DOHH2 (cell line): ENCODE measurements around the gene MPND.

ENCODE experiments used
- H3F3A ChIP-seq: fragments of 200-600 bp; sonication (generic), shearing (Covaris generic); 2 replicates; pipeline ENCODE4 v1.6.0; 2016; ENCODE audit warnings: antibody characterized with exemption, mild to moderate bottlenecking; ENCODE audit not compliant: control insufficient read depth, insufficient read depth
- H3K27ac ChIP-seq: fragments of 200-600 bp; sonication (generic); 2 replicates; pipeline ENCODE4 v1.5.1; 2014; ENCODE audit warnings: low read depth, mild to moderate bottlenecking, low read length, moderate library complexity
- H3K27me3 ChIP-seq: fragments of 200-600 bp; sonication (generic); 2 replicates; pipeline ENCODE4 v1.6.1; 2014; ENCODE audit warnings: mild to moderate bottlenecking, low read length, mixed read lengths; ENCODE audit not compliant: control insufficient read depth
- H3K36me3 ChIP-seq: fragments of 200-600 bp; sonication (generic); 2 replicates; pipeline ENCODE4 v1.6.1; 2014; ENCODE audit warnings: mild to moderate bottlenecking, low read length, moderate library complexity, mixed read lengths; ENCODE audit not compliant: control insufficient read depth
- H3K4me1 ChIP-seq: fragments of 200-600 bp; sonication (generic); 2 replicates; pipeline ENCODE4 v1.6.1; 2014; ENCODE audit warnings: mild to moderate bottlenecking, low read length, mixed read lengths; ENCODE audit not compliant: control insufficient read depth
- H3K4me2 ChIP-seq: fragments of 200-600 bp; sonication (generic); 2 replicates; pipeline ENCODE4 v1.6.0; 2014; ENCODE audit warnings: mild to moderate bottlenecking, low read length, moderate library complexity
- H3K4me3 ChIP-seq: fragments of 200-600 bp; sonication (generic); 2 replicates; pipeline ENCODE4 v1.5.1; 2014; ENCODE audit warnings: mild to moderate bottlenecking, low read length, mixed read lengths
- H3K79me2 ChIP-seq: fragments of 200-600 bp; sonication (generic); 2 replicates; pipeline ENCODE4 v1.6.1; 2014; ENCODE audit warnings: mild to moderate bottlenecking, low read length, mixed read lengths; ENCODE audit not compliant: control insufficient read depth
- H3K9me2 ChIP-seq: fragments of 200-600 bp; sonication (generic); replicated peaks from 2 replicates; pipeline ENCODE4 v1.6.1; 2014; ENCODE audit warnings: mild to moderate bottlenecking, low read length, mixed read lengths; ENCODE audit not compliant: control insufficient read depth
- H3K9me3 ChIP-seq: fragments of 200-600 bp; sonication (generic); 2 replicates; pipeline ENCODE4 v1.6.1; 2014; ENCODE audit warnings: antibody characterized with exemption, low read length, mixed read lengths; ENCODE audit not compliant: control insufficient read depth, insufficient read depth
- H4K20me1 ChIP-seq: fragments of 200-600 bp; sonication (generic); 2 replicates; pipeline ENCODE4 v1.6.0; 2014; ENCODE audit warnings: low read depth, mild to moderate bottlenecking, antibody characterized with exemption, low read length, moderate library complexity; ENCODE audit not compliant: control insufficient read depth, insufficient read depth
- EZH2phosphoT487 ChIP-seq: fragments of 200-600 bp; sonication (generic); IDR thresholded peaks from 2 replicates; pipeline ENCODE4 v1.6.1; 2017; ENCODE audit warnings: borderline replicate concordance, mild to moderate bottlenecking, antibody characterized with exemption, low read length, moderate library complexity, mixed read lengths
- TF ChIP-seq, protein P1 (sequence below): fragments of 200-600 bp; sonication (generic); IDR thresholded peaks from one replicate; pipeline ENCODE4 v1.5.1; 2014; ENCODE audit warnings: antibody characterized with exemption, mild to moderate bottlenecking, low read depth, low read length; ENCODE audit not compliant: poor library complexity, severe bottlenecking

MPND gene

DNA sequence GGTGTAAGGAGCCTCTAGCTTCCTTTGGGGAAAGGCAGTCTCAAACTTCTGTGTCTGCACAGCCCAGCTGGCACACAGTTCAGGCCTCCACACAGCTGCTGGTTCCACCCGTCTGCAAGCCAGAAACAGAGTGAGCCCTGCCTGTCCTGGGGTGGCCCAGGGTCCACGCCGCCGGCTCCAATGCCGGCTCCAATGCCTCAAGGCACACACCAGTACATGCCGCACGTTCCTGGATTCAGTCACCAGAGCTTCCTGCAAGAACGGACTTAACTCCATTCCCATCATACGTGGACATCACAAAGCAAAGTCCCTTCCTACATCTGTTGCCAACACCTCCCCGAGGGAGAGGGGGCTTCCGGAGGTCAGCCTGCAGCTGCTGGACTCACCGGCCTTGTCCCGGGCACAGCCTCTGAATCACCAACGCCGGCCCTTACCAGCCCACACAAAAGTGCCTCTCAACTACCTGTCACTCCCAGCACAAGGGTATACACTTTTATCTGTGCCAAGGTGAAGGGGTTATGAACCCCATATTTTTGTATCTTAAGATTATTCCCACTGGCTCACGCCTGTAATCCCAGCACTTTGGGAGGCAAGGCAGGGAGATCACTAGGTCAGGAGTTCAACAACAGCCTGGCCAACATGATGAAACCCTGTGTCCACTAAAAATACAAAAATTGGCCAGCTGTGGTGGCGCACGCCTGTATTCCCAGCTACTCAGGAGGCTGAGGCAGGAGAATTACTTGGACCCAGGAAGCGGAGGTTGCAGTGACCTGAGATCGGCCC lies 48.5 kb downstream of the MPND start:
- Histone ChIP-seq H3K9me2 (no peaks in the 10 kb centered on the region), H3K27me3 (no peaks in the 10 kb centered on the region), H3K9me3 (no peaks in the 10 kb centered on the region), H3K27ac (no peak overlapping the region), H4K20me1 (peaks cover 27% of the 10 kb centered on the region), H3K4me2 (no peak overlapping the region), H3F3A (no peaks in the 10 kb centered on the region), H3K4me1 (no peaks in the 10 kb centered on the region), H3K4me3 (no peak overlapping the region), H3K79me2 (peaks cover 91% of the 10 kb centered on the region), H3K36me3 (peaks cover 40% of the 10 kb centered on the region)
- TF ChIP-seq, protein P1, sequence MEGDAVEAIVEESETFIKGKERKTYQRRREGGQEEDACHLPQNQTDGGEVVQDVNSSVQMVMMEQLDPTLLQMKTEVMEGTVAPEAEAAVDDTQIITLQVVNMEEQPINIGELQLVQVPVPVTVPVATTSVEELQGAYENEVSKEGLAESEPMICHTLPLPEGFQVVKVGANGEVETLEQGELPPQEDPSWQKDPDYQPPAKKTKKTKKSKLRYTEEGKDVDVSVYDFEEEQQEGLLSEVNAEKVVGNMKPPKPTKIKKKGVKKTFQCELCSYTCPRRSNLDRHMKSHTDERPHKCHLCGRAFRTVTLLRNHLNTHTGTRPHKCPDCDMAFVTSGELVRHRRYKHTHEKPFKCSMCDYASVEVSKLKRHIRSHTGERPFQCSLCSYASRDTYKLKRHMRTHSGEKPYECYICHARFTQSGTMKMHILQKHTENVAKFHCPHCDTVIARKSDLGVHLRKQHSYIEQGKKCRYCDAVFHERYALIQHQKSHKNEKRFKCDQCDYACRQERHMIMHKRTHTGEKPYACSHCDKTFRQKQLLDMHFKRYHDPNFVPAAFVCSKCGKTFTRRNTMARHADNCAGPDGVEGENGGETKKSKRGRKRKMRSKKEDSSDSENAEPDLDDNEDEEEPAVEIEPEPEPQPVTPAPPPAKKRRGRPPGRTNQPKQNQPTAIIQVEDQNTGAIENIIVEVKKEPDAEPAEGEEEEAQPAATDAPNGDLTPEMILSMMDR = no peak
- TF ChIP-seq EZH2phosphoT487 = no peak

DNA sequence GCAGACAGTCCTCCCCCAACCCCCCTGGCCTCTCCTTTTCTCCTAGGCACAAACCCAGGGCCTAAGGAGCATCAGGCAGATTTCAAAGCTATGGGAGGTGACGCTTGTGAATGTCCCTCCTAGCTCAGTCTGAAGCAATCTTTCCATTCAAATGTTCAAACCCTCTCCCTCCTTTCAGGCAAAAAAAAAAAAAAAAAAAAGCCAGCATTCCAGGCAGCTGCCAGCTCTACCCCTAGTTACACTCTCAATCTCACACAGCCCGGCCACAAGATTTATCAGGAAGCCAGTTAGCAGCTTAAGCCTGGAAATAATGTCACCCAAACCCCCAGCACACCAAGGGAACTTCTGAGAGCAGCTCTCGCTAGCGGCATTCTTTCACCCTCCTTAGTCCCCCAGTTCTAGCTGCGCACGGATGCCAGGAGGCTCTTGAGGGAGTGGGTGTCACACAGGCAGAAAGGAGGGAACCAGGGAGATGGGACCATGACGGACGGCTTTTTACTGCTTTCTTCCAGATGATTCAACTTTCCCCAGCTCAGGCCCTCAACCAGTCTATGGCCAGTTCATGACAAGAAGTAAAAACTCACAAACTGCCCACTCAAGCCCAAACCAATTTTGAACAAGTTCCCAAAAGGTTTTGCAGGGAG lies 50.7 kb downstream of the MPND start:
- TF ChIP-seq EZH2phosphoT487 = no peak
- TF ChIP-seq, protein P1 = no peak
- Histone ChIP-seq H3K4me1 (peaks cover 6% of the 10 kb centered on the region), H3K79me2 (peaks cover 97% of the 10 kb centered on the region), H4K20me1 (peaks cover 32% of the 10 kb centered on the region), H3K27ac (no peak overlapping the region), H3K4me3 (no peak overlapping the region), H3K9me2 (no peaks in the 10 kb centered on the region), H3K27me3 (no peaks in the 10 kb centered on the region), H3K4me2 (no peak overlapping the region), H3F3A (no peaks in the 10 kb centered on the region), H3K9me3 (no peaks in the 10 kb centered on the region), H3K36me3 (peaks cover 48% of the 10 kb centered on the region)

DNA sequence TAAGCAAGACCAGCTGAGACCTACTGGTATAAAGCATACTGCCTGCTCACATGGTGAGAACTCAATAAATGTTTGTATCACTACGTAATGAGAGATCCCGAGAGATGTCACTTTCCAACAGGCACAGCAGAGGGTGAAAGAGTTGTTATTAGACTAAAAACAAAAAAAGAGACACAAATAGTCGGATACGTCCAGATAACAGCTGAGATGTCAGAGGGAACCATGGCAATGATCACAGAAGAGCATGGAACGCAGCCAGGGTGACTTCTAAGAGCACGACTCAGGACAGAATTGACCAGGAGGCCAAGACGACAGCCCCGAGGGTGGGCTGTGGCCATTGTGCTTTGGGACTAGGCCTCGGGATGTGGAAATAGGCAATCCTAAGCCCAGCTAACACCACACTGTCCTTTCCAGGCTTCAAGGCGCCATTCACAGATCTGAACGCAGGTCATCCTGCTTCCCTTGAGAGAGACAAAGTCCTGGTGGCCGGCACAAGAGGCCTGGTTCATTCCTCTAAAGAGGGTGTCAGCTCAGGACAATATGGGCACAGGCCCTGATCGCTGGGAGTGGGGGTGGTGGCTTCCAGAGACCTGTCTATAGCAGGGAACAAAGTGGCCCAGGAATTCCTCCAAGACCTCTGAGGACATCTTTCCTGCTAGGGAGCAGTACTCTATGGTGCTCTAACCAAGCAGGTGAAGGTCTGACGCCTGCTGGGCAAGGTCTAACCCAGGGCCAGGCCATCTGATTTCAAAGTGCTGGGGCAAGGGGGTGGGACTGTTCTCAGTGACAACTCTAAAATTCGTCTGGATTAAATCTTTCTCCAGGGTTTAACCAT lies 53.8 kb downstream of the MPND start:
- no peak overlapping the region for H3K27ac ChIP-seq
- peaks cover 20% of the 10 kb centered on the region; the same call in 1 of the 2 replicates for H4K20me1 ChIP-seq
- peaks cover 89% of the 10 kb centered on the region for H3K79me2 ChIP-seq
- 0 out of 2 replicates have a peak, but pooled peaks cover 3% of the 10 kb centered on the region for H3F3A ChIP-seq
- H3K4me1 ChIP-seq = peaks cover 21% of the 10 kb centered on the region
- H3K9me3 ChIP-seq = no peaks in the 10 kb centered on the region
- H3K4me2 ChIP-seq = no peak overlapping the region
- H3K9me2 ChIP-seq = no peaks in the 10 kb centered on the region
- H3K36me3 ChIP-seq = peaks cover 39% of the 10 kb centered on the region
- no peak overlapping the region for H3K4me3 ChIP-seq
- TF ChIP-seq EZH2phosphoT487 = no peak
- TF ChIP-seq, protein P1 = no peak
- no peaks in the 10 kb centered on the region for H3K27me3 ChIP-seq
